Measurements from ENCODE around the gene CYB561A3. TPM values are rescaled to one million over a fixed set of nuclear protein-coding genes. Genes with fewer than 3 reads are reported as not detected.

Gene CYB561A3
- total RNA-seq, 2 experiments from 2014 or later: 28.1 to 63.8 TPM

DNA sequence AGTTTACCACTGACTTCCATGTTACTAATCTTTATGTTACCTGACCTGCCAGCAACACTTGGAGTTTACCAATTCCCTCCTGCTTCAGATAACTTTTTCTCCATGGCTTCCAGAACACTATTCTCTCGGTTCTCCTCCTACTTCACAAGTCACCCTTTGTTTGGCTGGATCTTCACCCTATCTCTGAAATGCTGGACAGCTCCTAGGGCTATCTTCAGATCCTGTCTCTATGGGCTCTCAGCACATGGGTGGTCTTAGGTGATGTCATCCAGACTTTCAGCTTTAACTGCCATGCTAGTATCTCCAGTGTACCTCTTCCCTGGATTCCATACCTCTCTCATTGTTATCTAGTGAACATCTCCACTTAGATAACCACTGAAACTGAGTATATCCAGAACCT lies 54.3 kb downstream of the CYB561A3 start:
- Histone ChIP-seq H3K4me2 (ENCODE audit: low read length) (no peak overlapping the region), H3K27ac (ENCODE audit: low read depth, low read length, poor library complexity, severe bottlenecking) (no peak overlapping the region), H3K9me2 (ENCODE audit: insufficient read depth, low read length) (no peaks in the 10 kb centered on the region), H3K4me3 (ENCODE audit: low read depth, low read length, poor library complexity, severe bottlenecking) (no peak overlapping the region), H3K36me3 (ENCODE audit: insufficient read depth, low read length) (peaks cover 98% of the 10 kb centered on the region), H3K79me2 (ENCODE audit: insufficient read depth, low read depth, low read length) (no peaks in the 10 kb centered on the region), H3K9me3 (ENCODE audit: low read length) (no peaks in the 10 kb centered on the region), H3K4me1 (ENCODE audit: insufficient read depth, low read length, poor library complexity, severe bottlenecking) (no peaks in the 10 kb centered on the region), H2AFZ (ENCODE audit: low read length) (no peak overlapping the region), H4K20me1 (ENCODE audit: insufficient read depth, low read length) (no peaks in the 10 kb centered on the region)
- no peak for DNase-seq (ENCODE audit: low spot score)
- POLR2A ChIA-PET: no interaction called here
- BruUV-seq (replicated peaks): no TSS peak
- intact Hi-C loops (cut with micrococcal nuclease; ENCODE audit: unreplicated experiment): no loop called here
- TF ChIP-seq CTCF (conservative IDR thresholded peaks at IDR 0.05; ENCODE audit: low read length): no peak
- no peak for TF ChIP-seq EZH2phosphoT487 (IDR thresholded peaks at IDR 0.05; ENCODE audit: borderline replicate concordance, low read depth, low read length)
- CTCF ChIA-PET (ENCODE audit: unreplicated experiment): no interaction called here

GRCh38 chr11:61306221-61306620 lies 55.5 kb downstream of the CYB561A3 start:
- H3K27ac ChIP-seq (ENCODE audit: low read depth, low read length, poor library complexity, severe bottlenecking): no peak overlapping the region
- no peak for DNase-seq (ENCODE audit: low spot score)
- POLR2A ChIA-PET: no interaction called here
- H3K79me2 ChIP-seq (ENCODE audit: insufficient read depth, low read depth, low read length): no peaks in the 10 kb centered on the region
- H3K9me2 ChIP-seq (ENCODE audit: insufficient read depth, low read length): no peaks in the 10 kb centered on the region
- H3K4me2 ChIP-seq (ENCODE audit: low read length): no peak overlapping the region
- no peaks in the 10 kb centered on the region for H3K4me1 ChIP-seq (ENCODE audit: insufficient read depth, low read length, poor library complexity, severe bottlenecking)
- H4K20me1 ChIP-seq (ENCODE audit: insufficient read depth, low read length): no peaks in the 10 kb centered on the region; the same call in 1 of the 2 replicates
- H3K4me3 ChIP-seq (ENCODE audit: low read depth, low read length, poor library complexity, severe bottlenecking): no peak overlapping the region
- H2AFZ ChIP-seq (ENCODE audit: low read length): no peak overlapping the region
- H3K9me3 ChIP-seq (ENCODE audit: low read length): no peaks in the 10 kb centered on the region
- no peak for TF ChIP-seq EZH2phosphoT487 (IDR thresholded peaks at IDR 0.05; ENCODE audit: borderline replicate concordance, low read depth, low read length)
- TF ChIP-seq CTCF (conservative IDR thresholded peaks at IDR 0.05; ENCODE audit: low read length): no peak
- H3K36me3 ChIP-seq (ENCODE audit: insufficient read depth, low read length): peaks cover 98% of the 10 kb centered on the region
- no TSS peak for BruUV-seq (replicated peaks)
- intact Hi-C loops (cut with micrococcal nuclease; ENCODE audit: unreplicated experiment): no loop called here
- CTCF ChIA-PET (ENCODE audit: unreplicated experiment): no interaction called here

DNA sequence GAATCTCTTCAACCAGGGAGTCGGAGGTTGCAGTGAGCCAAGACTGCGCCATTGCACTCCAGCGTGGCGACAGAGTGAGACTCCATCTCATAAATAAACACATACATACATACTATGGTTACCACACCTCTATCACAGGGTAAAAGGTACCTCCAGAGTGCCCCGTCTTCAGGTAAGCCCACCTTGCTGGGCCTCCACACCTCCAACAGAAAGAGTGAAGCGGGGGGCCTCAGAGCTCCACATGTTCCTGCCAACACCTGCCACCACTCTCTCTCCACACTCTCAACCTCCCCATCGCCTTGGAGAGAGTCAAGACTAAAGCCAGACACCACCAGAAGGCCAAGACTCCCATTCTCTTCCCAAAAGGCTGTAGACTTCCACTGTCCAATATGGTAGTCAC lies 56.3 kb downstream of the CYB561A3 start:
- TF ChIP-seq EZH2phosphoT487 (IDR thresholded peaks at IDR 0.05; ENCODE audit: borderline replicate concordance, low read depth, low read length): no peak
- no peak for TF ChIP-seq CTCF (conservative IDR thresholded peaks at IDR 0.05; ENCODE audit: low read length)
- POLR2A ChIA-PET: interaction anchor here (0.7 to 0.8 kb wide), 3 partner anchors 11 to 1046 kb away, joined by 3 read pairs; no protein-coding TSS in a partner anchor
- CTCF ChIA-PET (ENCODE audit: unreplicated experiment): no interaction called here
- Histone ChIP-seq H3K36me3 (ENCODE audit: insufficient read depth, low read length) (peaks cover 98% of the 10 kb centered on the region), H2AFZ (ENCODE audit: low read length) (no peak overlapping the region), H3K4me1 (ENCODE audit: insufficient read depth, low read length, poor library complexity, severe bottlenecking) (no peaks in the 10 kb centered on the region), H3K27ac (ENCODE audit: low read depth, low read length, poor library complexity, severe bottlenecking) (no peak overlapping the region), H3K4me2 (ENCODE audit: low read length) (no peak overlapping the region), H3K4me3 (ENCODE audit: low read depth, low read length, poor library complexity, severe bottlenecking) (no peak overlapping the region), H3K9me2 (ENCODE audit: insufficient read depth, low read length) (no peaks in the 10 kb centered on the region), H3K9me3 (ENCODE audit: low read length) (no peaks in the 10 kb centered on the region), H4K20me1 (ENCODE audit: insufficient read depth, low read length) (no peaks in the 10 kb centered on the region; the same call in 1 of the 2 replicates), H3K79me2 (ENCODE audit: insufficient read depth, low read depth, low read length) (no peaks in the 10 kb centered on the region)
- BruUV-seq (replicated peaks): no TSS peak
- no peak for DNase-seq (ENCODE audit: low spot score)
- intact Hi-C loops (cut with micrococcal nuclease; ENCODE audit: unreplicated experiment): no loop called here

All from OCI-LY7 (cell line).